Ovary (tissue), 9 donors: ENCODE results near the gene WDR73. TPM values are rescaled to one million over a fixed set of nuclear protein-coding genes. Genes with fewer than 3 reads are reported as not detected.

Experiments
- DNase-seq, 5 donors: peaks; one replicate each; pipeline ENCODE4 v3.0.0-alpha.2; 2019 to 2020
- H3K27ac ChIP-seq, 2 donors: fragments of 200-600 bp; one replicate each; pipeline versions ENCODE4 v1.5.1 to v1.8.0; 2019 to 2022
- H3K27me3 ChIP-seq: fragments of 200-600 bp; one replicate; pipeline ENCODE4 v1.8.0; 2022
- H3K36me3 ChIP-seq: fragments of 200-600 bp; sonication (generic); one replicate; pipeline ENCODE4 v1.5.1; 2019
- H3K4me1 ChIP-seq: one replicate; pipeline ENCODE4 v1.8.1; 2013; ENCODE audit warnings: mild to moderate bottlenecking, moderate library complexity; ENCODE audit not compliant: insufficient read depth
- H3K4me3 ChIP-seq: fragments of 200-600 bp; sonication (generic); one replicate; pipeline ENCODE4 v1.5.1; 2017
- H3K9me3 ChIP-seq, 2 donors: fragments of 200-600 bp in 1 of 2; sonication (generic) in 1 of 2; one replicate each; pipeline versions ENCODE4 v1.5.1 to v1.8.1; 2013 to 2019; ENCODE audit warnings: mild to moderate bottlenecking in 1 of 2, moderate library complexity in 1 of 2
- CTCF ChIP-seq, 3 donors: fragments of 450-650 bp in 2 of 3; fragments of 200-600 bp in 1 of 3; IDR thresholded peaks; one replicate each; pipeline versions ENCODE4 v1.5.1 to v1.8.0; 2016 to 2022; ENCODE audit warnings: antibody characterized with exemption in 3 of 3, mild to moderate bottlenecking in 1 of 3
- EP300 ChIP-seq: sonication (generic); formaldehyde crosslinking; IDR thresholded peaks from one replicate; pipeline ENCODE4 v1.6.1; 2017; ENCODE audit warnings: antibody characterized with exemption
- POLR2A ChIP-seq: fragments of 450-650 bp; IDR thresholded peaks from one replicate; pipeline ENCODE4 v1.6.1; 2017; ENCODE audit warnings: antibody characterized with exemption, mild to moderate bottlenecking, moderate library complexity
- WGBS, 3 donors: extraction: QIAGEN DNeasy Blood & Tissue Kit in 1 of 3; methylation state at CpG; one replicate each; pipeline versions ENCODE4 v1.1.5 to v1.1.7; 2013 to 2017; 5-methylcytosine and 5-hydroxymethylcytosine counted together
- intact Hi-C, 4 donors: fragments of 100-400 bp; cut with DNase I; formaldehyde crosslinking; loops; one replicate each; pipeline versions ENCODE4 v1.11.0 to v1.15.1; 2022 to 2023
- polyA plus RNA-seq, 2 donors: library from polyadenylated mRNA; stranded (reverse); fragments of 200-250 nt in 1 of 2; fragments of 350-450 nt in 1 of 2; fragmentation: Illumina TruSeq in 1 of 2; extraction: RNeasy Lipid Tissue Mini Kit (QIAGEN cat#74804) in 1 of 2; gene quantifications; one replicate each; pipeline ENCODE4 v1.2.3, GENCODE V29; 2013 to 2014
- total RNA-seq, 7 donors: library from RNA; depleted of rRNA in 2 of 7; stranded (reverse); fragments of >200 nt in 2 of 7; fragmentation: NEBNext Ultra II Directional in 3 of 7; extraction: Animal tissue kit (Norgen Biotek cat#: 25700) in 3 of 7; gene quantifications; one replicate each; pipeline versions ENCODE4 v1.1.0 to v1.2.4, GENCODE V29; 2016 to 2023
- donor health status: DM: no; HTN: no; CAD: no; lungs with moderate emphysema.
- donor health status: DM: no; HTN: no; CAD: no.
- donor health status: Bipolar disorder and iron deficiency.
- donor health status: DM: yes; HTN: yes; CAD: no.
- donor health status: DM: no; HTN: no; CAD: no.
- donor health status: DM: yes; HTN: yes; CAD: no.

WDR73 gene
- total and polyA plus RNA-seq, 9 donors: 18.8 to 36.1 (median 22.4) TPM

DNA sequence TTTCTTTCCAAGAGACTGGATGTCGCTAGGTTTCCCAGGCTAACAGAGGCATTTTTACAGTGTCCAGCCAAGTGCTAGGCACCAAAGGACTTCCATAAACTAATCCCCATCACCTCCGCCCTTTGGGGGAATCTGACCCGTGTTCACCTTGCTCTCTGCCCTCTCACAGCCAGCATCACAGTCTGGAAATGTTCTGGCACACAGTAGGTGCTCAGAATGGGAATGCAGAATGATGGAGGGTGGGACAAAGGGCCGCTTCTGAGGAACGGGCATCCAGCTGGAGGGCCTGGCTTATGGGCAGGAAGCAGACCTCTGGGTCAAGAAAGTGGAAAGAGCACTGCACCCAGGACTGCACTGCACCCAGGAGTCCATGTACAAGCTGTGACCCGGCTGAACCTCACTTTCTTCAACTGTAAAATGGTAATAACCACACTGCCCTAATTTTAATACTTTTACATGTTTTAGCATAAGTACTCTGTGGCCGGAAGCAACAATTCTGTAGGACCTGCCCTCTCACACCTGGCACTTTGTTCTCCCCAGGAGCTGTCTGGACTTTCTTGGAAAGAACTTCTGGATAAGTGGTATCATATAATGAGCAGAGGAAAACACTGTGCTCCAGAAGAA is 4.8 kb upstream of the WDR73 start:
- intact Hi-C loops: loop anchor here in 3 of 4 donors (5.0 to 10.0 kb wide), 6 partner anchors 54 to 266 kb away; partner anchors contain the start of gene ZSCAN2 (in 1 of the 3)
- Histone ChIP-seq H3K4me3 (peak overlapping the region; percentile 69), H3K27ac (peak overlapping the region in 1 of 2 donors; percentile 85), H3K4me1 (no peaks in the 10 kb centered on the region), H3K36me3 (no peaks in the 10 kb centered on the region), H3K9me3 (no peaks in the 10 kb centered on the region), H3K27me3 (no peaks in the 10 kb centered on the region)
- no peak for TF ChIP-seq POLR2A
- no peak for TF ChIP-seq CTCF (IDR thresholded peaks at IDR 0.05)
- TF ChIP-seq EP300: no peak
- 45 to 56% (median 51%) methylated on average over 7 of the region's 7 CpGs for WGBS, 3 donors
- no peak for DNase-seq

- 1% methylated on average over 25 to 61 of the region's 61 CpGs for WGBS, 3 donors
- Histone ChIP-seq H3K4me1 (peaks cover 2% of the 10 kb centered on the region), H3K36me3 (no peaks in the 10 kb centered on the region), H3K27ac (peak within 1 kb of the TSS; percentile 63 to 85), H3K4me3 (peak within 1 kb of the TSS; percentile 69), H3K27me3 (no peaks in the 10 kb centered on the region), H3K9me3 (no peaks in the 10 kb centered on the region)
- intact Hi-C loops: loop anchor here in 3 of 4 donors (5.0 to 10.0 kb wide), 6 partner anchors 53 to 267 kb away; partner anchors contain the start of gene ZSCAN2 (in 1 of the 3)
- peak; percentile 76 to 86 (median 82) for DNase-seq
- TF ChIP-seq POLR2A: no peak
- peak in 2 of 3 donors; percentile 56 to 77 for TF ChIP-seq CTCF (IDR thresholded peaks at IDR 0.05)
Observed at GRCh38 chr15:84658080-84658787, 4.2 kb upstream of the WDR73 start, which contains the start of gene NMB. TSS of gene NMB (minus strand) at chr15:84658199. CDS start at chr15:84658152, 47 bp downstream.

- Histone ChIP-seq H3K9me3 (no peaks in the 10 kb centered on the region), H3K27ac (peak overlapping the region; percentile 63 to 85), H3K4me1 (peaks cover 2% of the 10 kb centered on the region), H3K4me3 (peak overlapping the region; percentile 69), H3K36me3 (no peaks in the 10 kb centered on the region), H3K27me3 (no peaks in the 10 kb centered on the region)
- 9 to 10% (median 9%) methylated on average over 17 of the region's 17 CpGs for WGBS, 3 donors
- no peak for TF ChIP-seq CTCF (IDR thresholded peaks at IDR 0.05)
- no peak for TF ChIP-seq EP300
- TF ChIP-seq POLR2A: no peak
- intact Hi-C loops: loop anchor here in 3 of 4 donors (5.0 to 10.0 kb wide), 6 partner anchors 53 to 267 kb away; partner anchors contain the start of gene ZSCAN2 (in 1 of the 3)
- DNase-seq: no peak
Observed at GRCh38 chr15:84657748-84658079, 3.6 kb upstream of the WDR73 start.

GRCh38 chr15:84656972-84657371 is 2.9 kb upstream of the WDR73 start:
- peaks cover 2% of the 10 kb centered on the region for H3K4me1 ChIP-seq
- TF ChIP-seq EP300 (no peak), POLR2A (no peak), CTCF (IDR thresholded peaks at IDR 0.05) (no peak)
- H3K36me3 ChIP-seq: no peaks in the 10 kb centered on the region
- H3K27me3 ChIP-seq: no peaks in the 10 kb centered on the region
- H3K9me3 ChIP-seq: no peaks in the 10 kb centered on the region
- no peak overlapping the region for H3K27ac ChIP-seq
- intact Hi-C loops: loop anchor here in 3 of 4 donors (5.0 to 10.0 kb wide), 6 partner anchors 52 to 268 kb away; partner anchors contain the start of gene ZSCAN2 (in 1 of the 3)
- 87 to 93% (median 89%) methylated on average over 7 of the region's 7 CpGs for WGBS, 3 donors
- no peak overlapping the region for H3K4me3 ChIP-seq
- no peak for DNase-seq
